ENCODE measurements around the gene CHN1. TPM values are rescaled to one million over a fixed set of nuclear protein-coding genes. Genes with fewer than 3 reads are reported as not detected.

CHN1 gene
- total RNA-seq, 1 donor from 2014 or later: 1.6 TPM

GRCh38 chr2:175012516-175012915 is 7.3 kb upstream of the CHN1 start:
- no peak for DNase-seq (ENCODE audit: low spot score)
- ATAC-seq: no peak

DNA sequence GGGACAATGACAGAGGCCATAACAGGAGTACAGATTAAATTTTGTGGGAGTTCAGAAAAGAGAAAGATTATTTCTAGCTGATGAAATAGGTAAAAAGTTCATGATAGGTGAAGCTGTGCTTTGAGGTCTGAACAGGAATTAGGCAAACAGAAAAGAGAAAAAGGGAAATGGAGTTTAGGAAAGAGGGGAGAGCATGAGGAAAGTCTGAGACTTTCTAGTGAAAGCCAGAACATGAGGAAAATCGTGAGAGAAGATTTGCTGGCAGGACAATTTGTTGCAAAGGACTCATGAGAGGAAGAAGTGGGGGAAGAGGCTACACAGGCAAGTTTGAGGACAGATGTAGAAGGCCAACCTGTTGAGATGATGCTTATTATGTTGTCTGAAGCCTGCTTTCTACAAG is 6.3 kb upstream of the CHN1 start:
- ATAC-seq (no peak), DNase-seq (ENCODE audit: low spot score) (no peak)

- no peak for DNase-seq (ENCODE audit: low spot score)
- no peak for ATAC-seq
Measured at GRCh38 chr2:175010848-175011254, 5.7 kb upstream of the CHN1 start.

GRCh38 chr2:175009917-175010621 is 4.9 kb upstream of the CHN1 start:
- no peak for ATAC-seq
- DNase-seq (ENCODE audit: low spot score): no peak

DNA sequence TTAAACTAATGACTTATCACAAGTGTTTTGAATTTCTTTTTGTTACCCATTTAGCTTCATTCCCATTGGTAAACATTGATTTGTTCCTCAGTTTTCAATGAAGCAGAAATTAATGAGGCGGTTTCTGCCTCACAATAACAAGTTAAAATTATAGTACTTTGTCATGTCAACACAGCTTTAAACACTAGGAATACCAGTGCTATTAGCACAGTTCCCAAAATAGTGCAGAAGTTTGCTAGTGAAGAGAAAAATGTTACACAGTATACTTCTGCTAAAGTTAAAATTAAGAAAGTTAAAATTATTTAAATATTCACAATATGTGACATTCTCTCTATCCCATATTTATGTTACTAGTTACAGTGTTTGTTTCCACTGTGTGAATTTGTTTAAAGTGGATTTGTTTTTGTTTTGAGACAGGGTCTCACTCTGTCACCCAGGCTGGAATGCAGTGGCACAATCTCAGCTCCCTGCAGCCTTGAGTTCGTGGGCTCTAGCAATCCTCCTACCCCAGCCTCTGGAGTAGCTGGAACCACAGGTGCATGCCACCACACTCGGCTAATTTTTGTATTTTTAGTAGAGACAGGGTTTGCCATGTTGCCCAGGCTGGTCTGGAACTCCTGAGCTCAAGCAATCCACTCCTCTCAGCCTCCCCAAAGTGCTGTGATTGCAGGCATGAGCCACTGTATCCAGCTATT is 3.8 kb upstream of the CHN1 start:
- no peak for DNase-seq (ENCODE audit: low spot score)

DNA sequence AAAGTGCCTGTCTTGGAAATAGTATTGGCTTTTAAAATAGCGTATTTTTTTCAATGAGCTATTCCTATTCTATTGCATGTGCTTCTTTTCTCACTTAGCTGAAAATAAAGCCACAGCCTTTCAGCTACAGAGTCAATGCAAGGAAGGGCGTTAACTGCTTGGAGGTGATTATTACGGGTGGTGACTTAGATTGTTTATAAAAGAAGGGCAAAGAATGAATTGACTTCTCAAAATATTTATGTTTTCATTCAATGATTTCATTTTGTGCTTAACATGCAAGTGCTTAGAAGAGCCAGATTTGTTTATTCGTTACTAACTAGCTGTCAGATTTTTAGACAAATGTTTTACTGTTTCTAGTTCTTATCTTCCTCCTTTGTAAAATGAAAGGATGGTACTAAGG is 2.8 kb upstream of the CHN1 start:
- ATAC-seq: no peak
- DNase-seq (ENCODE audit: low spot score): no peak

More for the DNA sequence above, 3.8 kb upstream of the CHN1 start:
- ATAC-seq: no peak

DNA sequence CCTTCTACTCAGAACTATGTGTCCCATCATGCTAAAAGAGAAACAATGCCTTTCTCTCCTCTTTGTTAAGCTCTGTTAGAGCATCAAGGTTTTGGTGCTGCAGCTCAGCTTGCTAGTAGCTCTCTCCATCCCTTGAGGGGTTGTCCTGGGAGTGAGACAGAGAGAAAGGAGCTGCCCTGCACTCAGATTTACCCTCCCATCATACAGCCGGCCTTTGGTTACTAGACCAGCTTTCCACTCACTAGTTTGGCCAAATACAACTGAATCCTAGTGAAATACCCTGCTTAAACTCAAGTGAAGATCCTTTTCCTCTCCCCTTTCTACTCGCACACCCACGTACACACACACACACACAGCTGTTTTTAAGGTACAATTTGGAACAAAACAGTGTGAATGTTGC is 2.3 kb upstream of the CHN1 start:
- no peak for DNase-seq (ENCODE audit: low spot score)
- ATAC-seq: no peak

DNA sequence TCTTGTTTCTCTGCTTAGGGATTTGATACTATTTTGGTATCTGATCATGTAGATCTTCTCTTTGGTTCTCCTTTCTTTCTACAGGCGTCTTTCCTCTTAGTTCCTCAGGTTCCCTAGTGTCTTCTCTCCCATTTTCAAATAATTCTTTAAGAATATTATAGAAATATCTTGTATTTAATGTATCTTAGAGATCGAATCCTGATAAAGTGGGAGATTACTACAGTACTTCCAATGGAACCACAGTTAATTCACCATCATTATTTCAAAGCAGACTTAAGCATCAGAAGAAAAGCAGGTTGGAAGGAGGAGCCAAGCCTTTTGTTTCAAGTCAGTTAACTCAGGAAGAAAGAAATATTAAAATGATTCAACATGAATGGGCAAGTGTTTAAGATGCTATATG is 1.1 kb upstream of the CHN1 start:
- ATAC-seq (no peak), DNase-seq (ENCODE audit: low spot score) (no peak)

GRCh38 chr2:175005733-175006264 is 618 bp upstream of the CHN1 start:
- no peak for DNase-seq (ENCODE audit: low spot score)
- no peak for ATAC-seq

DNA sequence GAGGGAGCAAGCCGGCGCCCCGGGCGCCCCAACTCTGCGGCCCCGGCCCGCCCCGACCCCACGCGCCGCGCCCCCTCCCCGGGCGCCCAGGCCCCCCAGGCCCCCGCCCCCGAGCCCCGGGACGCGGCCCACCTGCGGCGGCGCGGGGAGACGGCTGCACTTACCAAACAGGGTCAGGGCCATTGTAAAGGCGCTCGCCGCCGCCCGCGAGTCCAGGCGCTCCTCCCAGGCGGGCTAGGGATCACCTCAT is 526 bp downstream of the CHN1 start:
- ATAC-seq (peak; percentile 63), DNase-seq (ENCODE audit: low spot score) (no peak)

GRCh38 chr2:175003875-175004729 is 1.1 kb downstream of the CHN1 start:
- DNase-seq (ENCODE audit: low spot score) (no peak), ATAC-seq (peak; percentile 21)

DNA sequence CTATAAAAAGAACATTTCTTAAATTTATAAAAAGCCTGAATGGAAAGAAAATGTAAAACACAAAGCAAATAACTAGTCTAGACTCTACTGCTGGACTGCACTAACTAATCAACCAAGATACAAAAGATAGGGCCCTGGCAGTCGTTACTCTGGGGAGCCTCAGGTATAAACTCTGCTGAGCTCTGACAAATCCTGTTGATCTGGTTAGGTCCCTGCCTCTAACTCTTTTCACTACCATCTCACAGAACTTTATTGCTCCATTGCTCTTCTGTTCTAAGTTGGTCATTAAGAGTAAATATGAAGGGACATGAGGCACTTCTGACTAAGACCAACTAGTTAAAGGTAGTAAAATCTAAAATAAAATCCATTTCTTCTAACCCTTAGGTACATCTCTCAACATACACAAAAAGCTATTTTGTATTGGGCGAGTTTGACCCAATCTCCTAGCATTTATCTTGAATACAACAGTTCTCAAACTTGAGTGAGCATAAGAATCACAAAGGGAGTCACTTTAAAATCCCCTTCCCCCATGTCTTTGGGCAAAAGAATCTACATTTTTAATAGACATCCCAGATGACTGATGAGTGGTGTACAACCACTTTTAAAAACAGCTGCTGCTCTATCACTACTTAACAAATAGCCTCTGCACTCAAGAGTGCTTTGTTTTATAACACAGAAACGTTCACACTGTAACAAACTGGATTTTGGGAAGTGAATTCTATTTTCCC is 2.5 kb downstream of the CHN1 start:
- ATAC-seq (no peak), DNase-seq (ENCODE audit: low spot score) (no peak)

DNA sequence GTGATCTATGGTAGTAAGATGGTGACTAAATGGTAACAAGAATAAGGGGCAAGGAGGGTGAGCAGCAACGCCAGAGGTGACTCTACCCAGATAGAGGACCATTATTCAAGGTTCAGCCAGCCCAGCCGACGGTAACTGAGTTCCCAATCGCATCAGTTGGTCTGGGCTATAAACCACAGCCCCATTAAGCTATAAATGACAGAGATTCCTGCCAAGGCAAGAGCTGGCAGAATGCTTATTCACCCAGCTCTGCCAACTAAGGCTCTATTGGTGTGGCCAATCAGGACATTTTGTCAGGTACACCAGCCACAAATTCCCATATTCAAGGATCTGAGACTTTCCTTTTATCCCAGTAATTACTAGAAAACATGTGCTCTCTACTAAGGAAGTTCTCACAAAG is 3.6 kb downstream of the CHN1 start:
- DNase-seq (ENCODE audit: low spot score) (no peak), ATAC-seq (no peak)

DNA sequence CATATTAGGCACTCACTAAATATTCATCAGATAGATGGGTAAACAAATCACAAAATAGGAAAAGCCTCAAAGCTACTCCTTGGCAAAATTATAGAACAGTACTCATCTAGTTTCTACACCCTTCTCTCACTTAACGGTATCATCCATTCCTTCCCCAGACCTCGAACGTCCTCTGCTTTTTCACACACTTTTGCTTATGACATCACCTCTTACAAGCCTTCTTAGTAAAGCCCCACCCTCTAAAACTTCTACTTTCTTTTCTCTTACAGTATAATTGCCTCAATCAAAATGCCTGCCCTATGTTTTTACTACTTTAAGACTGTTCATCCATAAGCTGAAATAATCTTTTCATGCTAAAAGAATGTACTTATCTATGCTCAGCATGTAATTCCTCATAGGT is 8.1 kb downstream of the CHN1 start:
- ATAC-seq (no peak), DNase-seq (ENCODE audit: low spot score) (no peak)

GRCh38 chr2:174996622-174997021 is 8.6 kb downstream of the CHN1 start:
- DNase-seq (ENCODE audit: low spot score): no peak
- ATAC-seq: no peak

DNA sequence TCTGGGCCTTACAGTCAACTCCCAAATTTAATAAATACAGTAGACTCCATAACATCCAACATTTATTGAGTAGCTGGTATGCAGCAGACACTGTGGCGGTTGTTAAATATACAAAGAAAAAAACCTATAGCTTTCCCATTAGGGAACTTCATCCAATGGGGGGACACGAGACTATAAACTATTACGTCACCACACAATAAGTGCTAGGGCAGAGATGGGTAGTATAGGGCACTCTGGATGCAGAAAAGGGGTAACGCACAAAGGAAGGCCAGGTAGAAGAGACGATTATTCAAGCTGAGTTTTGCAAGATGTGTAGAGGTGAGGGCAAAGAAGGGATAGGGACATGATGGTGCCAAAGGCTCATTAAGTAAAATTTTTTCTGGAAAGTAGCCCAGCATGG is 10.8 kb downstream of the CHN1 start:
- ATAC-seq (no peak), DNase-seq (ENCODE audit: low spot score) (no peak)

DNA sequence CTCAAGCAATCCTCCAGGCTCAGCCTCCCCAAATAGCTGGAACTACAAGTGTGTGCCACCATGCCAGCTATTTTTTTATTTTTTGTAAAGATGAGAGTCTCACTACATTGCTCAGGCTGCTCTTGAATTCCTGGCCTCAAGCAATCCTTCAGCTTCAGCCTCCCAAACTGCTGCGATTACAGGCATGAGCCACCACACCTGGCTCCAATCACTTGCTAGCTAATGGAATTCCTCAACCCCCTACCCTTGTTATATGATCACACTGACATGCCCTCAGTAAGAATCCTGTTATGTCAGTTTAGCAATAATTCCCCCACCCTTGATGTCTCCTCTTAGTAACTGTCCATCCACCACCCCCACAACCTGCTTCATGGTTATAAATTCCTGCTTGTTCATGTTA is 12.3 kb downstream of the CHN1 start:
- ATAC-seq (no peak), DNase-seq (ENCODE audit: low spot score) (no peak)

- ATAC-seq (peak; percentile 51), DNase-seq (ENCODE audit: low spot score) (no peak)
Measured at GRCh38 chr2:174985614-174986013, 19.6 kb downstream of the CHN1 start.

- ATAC-seq: no peak
- no peak for DNase-seq (ENCODE audit: low spot score)
Measured at GRCh38 chr2:174984561-174984960, 20.6 kb downstream of the CHN1 start.

- ATAC-seq: no peak
Measured at GRCh38 chr2:174981331-174981730, 23.9 kb downstream of the CHN1 start.

GRCh38 chr2:174979996-174980395 is 25.2 kb downstream of the CHN1 start:
- DNase-seq (ENCODE audit: low spot score): no peak
- no peak for ATAC-seq

More at GRCh38 chr2:174981331-174981730, 23.9 kb downstream of the CHN1 start:
- DNase-seq (ENCODE audit: low spot score): no peak
